Heart right ventricle (tissue), 16 donors: ENCODE measurements around the gene RYR3. TPM values are rescaled to one million over a fixed set of nuclear protein-coding genes. Genes with fewer than 3 reads are reported as not detected.

Experiments
- ATAC-seq, 8 donors: fragments of 200-7000 bp; cut with Tn5 transposase; one replicate each; pipeline ENCODE4 v1.9.1; 2020; ENCODE audit warnings: mild to moderate bottlenecking in 8 of 8, moderate library complexity in 8 of 8, moderate number of reproducible peaks in 1 of 8
- DNase-seq, 2 donors: peaks; one replicate each; pipeline ENCODE4 v3.0.0-alpha.2; 2020
- H3K27ac ChIP-seq, 10 donors: fragments of 200-600 bp; sonication (generic) in 2 of 10; one replicate each; pipeline versions ENCODE4 v1.5.0 to v1.8.0; 2020 to 2022; ENCODE audit warnings: mild to moderate bottlenecking in 3 of 10
- H3K27me3 ChIP-seq, 7 donors: fragments of 200-600 bp; one replicate each; pipeline ENCODE4 v1.8.0; 2021 to 2022; ENCODE audit warnings: mild to moderate bottlenecking in 2 of 7
- H3K36me3 ChIP-seq, 9 donors: fragments of 200-600 bp; sonication (generic) in 1 of 9; one replicate each; pipeline versions ENCODE4 v1.5.0 to v1.8.0; 2020 to 2022; ENCODE audit warnings: mild to moderate bottlenecking in 2 of 9
- H3K4me1 ChIP-seq, 9 donors: fragments of 200-600 bp; sonication (generic) in 1 of 9; one replicate each; pipeline versions ENCODE4 v1.5.0 to v1.8.0; 2020 to 2022; ENCODE audit warnings: mild to moderate bottlenecking in 4 of 9
- H3K4me3 ChIP-seq, 10 donors: fragments of 200-600 bp; sonication (generic) in 2 of 10; one replicate each; pipeline versions ENCODE4 v1.5.0 to v1.8.0; 2020 to 2022; ENCODE audit warnings: mild to moderate bottlenecking in 7 of 10, moderate library complexity in 2 of 10
- H3K9me3 ChIP-seq, 11 donors: fragments of 200-600 bp in 10 of 11; sonication (generic) in 2 of 11; one replicate each; pipeline versions ENCODE4 v1.5.0 to v1.8.0; 2013 to 2022; ENCODE audit warnings: mild to moderate bottlenecking in 2 of 11, control low read depth in 1 of 11, moderate library complexity in 1 of 11
- WGBS, 2 donors: extraction: QIAGEN DNeasy Blood & Tissue Kit; methylation state at CpG; one replicate each; pipeline ENCODE4 v1.1.7; 2013; ENCODE audit warnings: inconsistent platforms in 1 of 2; 5-methylcytosine and 5-hydroxymethylcytosine counted together
- intact Hi-C, 10 donors: fragments of 100-400 bp; cut with DNase I; formaldehyde crosslinking; loops; one replicate each; pipeline versions ENCODE4 v1.11.1 to v1.14.2; 2022
- polyA plus RNA-seq, 2 donors: library from polyadenylated mRNA; stranded (reverse); fragments of 200-250 nt; gene quantifications; one replicate each; pipeline ENCODE4 v1.2.3, GENCODE V29; 2013
- total RNA-seq, 10 donors: library from RNA; stranded (reverse); fragmentation: NEBNext Ultra II Directional in 3 of 10; extraction: Animal tissue kit (Norgen Biotek cat#: 25700) in 3 of 10; gene quantifications; one replicate each; pipeline versions ENCODE4 v1.2.1 to v1.2.4, GENCODE V29; 2021 to 2023
- TF ChIP-seq, protein P1 (sequence below), 9 donors: fragments of 200-600 bp; sonication (generic) in 2 of 9; IDR thresholded peaks; one replicate each; pipeline versions ENCODE4 v1.5.0 to v1.8.0; 2021 to 2022; ENCODE audit warnings: antibody characterized with exemption in 9 of 9, mild to moderate bottlenecking in 5 of 9, moderate library complexity in 1 of 9
- donor health status: Arrhythmogenic right ventricular cardiomyopathy.
- donor health status: ischemic (EF 13 %, LVEDD 7.1; RV severe dilation, severe dysfunction).
- donor health status: healthy with polysubstance abuse.
- donor health status: DM: no; HTN: yes; CAD: no.
- donor health status: DM: no; HTN: no; CAD: no.
- donor health status: ischemic (EF 25% LVEDD 6.9; RV normal size, moderate dysfunction).
- donor health status: ischemic (EF 25% LVEDD 5.7; RV mildly dilated, moderate dysfunction).
- donor health status: healthy.
- donor health status: DM: yes; HTN: yes; CAD: no.
- donor health status: Ischemic cardiomyopathy.
- donor health status: ischemic (EF 35%, LVEDD 5.7; RV mildly dilated, moderate dysfunction).
- donor health status: nonischemic (EF 11% LVEDD 7.7; RV severe dilation, severe dysfunction).
- donor health status: DM: yes; HTN: yes; CAD: no.
- donor health status: PGD.
- donor health status: ischemic (EF 29% LVEDD 5.4; RV normal size, mild dysfunction).
- donor health status: nonischemic (EF 23%, LVEDD 6.1; RV moderate dilation, normal function).

The RYR3 gene
- total and polyA plus RNA-seq, 12 donors: 0.02 to 1.00 (median 0.13) TPM; not detected in 2

DNA sequence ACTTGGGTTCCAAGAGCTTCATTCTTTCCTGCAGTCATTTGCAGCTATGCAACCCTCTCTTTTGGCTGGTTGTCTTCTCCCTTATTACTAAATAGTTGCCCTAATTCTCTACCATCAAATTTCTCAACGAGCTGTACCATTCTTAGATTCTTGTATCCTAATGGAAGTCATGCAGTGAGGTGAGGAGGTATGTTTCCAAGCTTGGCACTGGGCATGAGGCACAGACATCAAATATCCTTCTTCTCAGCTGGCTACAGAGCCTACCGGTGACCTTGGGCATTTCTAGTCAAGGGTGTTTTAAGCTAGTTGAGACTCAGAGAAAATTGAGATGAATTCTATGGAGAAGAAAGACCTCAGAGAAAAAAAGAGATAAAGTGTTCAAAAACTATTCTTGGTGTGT, 166.1 kb downstream of the RYR3 start:
- Histone ChIP-seq H3K36me3 (no peaks in the 10 kb centered on the region), H3K27ac (no peak overlapping the region), H3K9me3 (peaks cover 0 to 15% (median 0%) of the 10 kb centered on the region in 11 donors), H3K27me3 (no peaks in the 10 kb centered on the region), H3K4me3 (no peak overlapping the region), H3K4me1 (no peaks in the 10 kb centered on the region)
- TF ChIP-seq, protein P1, sequence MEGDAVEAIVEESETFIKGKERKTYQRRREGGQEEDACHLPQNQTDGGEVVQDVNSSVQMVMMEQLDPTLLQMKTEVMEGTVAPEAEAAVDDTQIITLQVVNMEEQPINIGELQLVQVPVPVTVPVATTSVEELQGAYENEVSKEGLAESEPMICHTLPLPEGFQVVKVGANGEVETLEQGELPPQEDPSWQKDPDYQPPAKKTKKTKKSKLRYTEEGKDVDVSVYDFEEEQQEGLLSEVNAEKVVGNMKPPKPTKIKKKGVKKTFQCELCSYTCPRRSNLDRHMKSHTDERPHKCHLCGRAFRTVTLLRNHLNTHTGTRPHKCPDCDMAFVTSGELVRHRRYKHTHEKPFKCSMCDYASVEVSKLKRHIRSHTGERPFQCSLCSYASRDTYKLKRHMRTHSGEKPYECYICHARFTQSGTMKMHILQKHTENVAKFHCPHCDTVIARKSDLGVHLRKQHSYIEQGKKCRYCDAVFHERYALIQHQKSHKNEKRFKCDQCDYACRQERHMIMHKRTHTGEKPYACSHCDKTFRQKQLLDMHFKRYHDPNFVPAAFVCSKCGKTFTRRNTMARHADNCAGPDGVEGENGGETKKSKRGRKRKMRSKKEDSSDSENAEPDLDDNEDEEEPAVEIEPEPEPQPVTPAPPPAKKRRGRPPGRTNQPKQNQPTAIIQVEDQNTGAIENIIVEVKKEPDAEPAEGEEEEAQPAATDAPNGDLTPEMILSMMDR (IDR thresholded peaks at IDR 0.05): no peak
- intact Hi-C loops: no loop called here
- DNase-seq (no peak), ATAC-seq (no peak)
- 80 to 83% methylated on average over 2 of the region's 2 CpGs for WGBS, 2 donors

DNA sequence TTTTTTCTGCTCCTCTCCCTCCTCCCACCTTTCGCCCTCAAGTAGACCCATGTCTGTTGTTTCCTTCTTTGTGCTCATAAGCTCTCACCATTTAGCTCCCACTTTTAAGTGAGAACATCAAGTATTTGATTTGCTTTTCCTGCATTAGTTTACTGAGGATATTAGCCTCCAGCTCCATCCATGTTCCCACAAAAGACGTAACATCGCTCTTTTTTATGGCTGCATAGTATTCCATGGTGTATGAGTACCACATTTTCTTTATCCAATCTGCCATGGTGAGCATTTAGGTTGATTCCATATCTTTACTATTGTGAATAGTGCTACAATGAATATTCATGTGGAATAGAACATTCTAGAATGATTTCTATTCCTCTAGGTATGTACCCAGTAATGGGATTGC, 178.6 kb downstream of the RYR3 start:
- no peak for DNase-seq
- intact Hi-C loops: no loop called here
- TF ChIP-seq, protein P1 (IDR thresholded peaks at IDR 0.05): no peak
- Histone ChIP-seq H3K36me3 (no peaks in the 10 kb centered on the region), H3K27me3 (no peaks in the 10 kb centered on the region), H3K4me3 (no peak overlapping the region), H3K4me1 (peaks cover 0 to 14% (median 0%) of the 10 kb centered on the region in 9 donors), H3K27ac (no peak overlapping the region), H3K9me3 (peaks cover 0 to 8% (median 0%) of the 10 kb centered on the region in 11 donors)
- WGBS, 2 donors: 93 to 97% methylated on average over 3 of the region's 3 CpGs
- ATAC-seq: no peak

DNA sequence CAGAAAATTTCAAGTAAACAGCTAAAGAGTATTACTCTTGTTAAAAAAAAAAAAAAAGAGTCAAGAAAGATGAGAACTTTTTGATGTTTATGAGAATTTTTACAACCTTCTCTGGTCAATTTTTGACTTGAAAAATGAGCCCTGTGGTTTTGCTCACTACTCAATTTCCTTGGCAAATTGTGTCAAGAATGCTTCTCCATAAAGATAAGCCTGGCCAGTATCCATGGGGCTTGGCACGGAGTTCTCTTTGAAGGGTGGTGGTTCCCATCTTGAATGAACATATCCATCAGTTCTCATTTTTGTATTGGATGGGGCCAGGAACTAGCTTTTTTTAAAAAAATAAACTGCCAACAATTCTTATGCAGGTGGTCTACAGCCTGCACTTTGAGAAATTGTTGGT, 179.9 kb downstream of the RYR3 start:
- Histone ChIP-seq H3K27ac (no peak overlapping the region), H3K27me3 (no peaks in the 10 kb centered on the region), H3K36me3 (no peaks in the 10 kb centered on the region), H3K4me3 (no peak overlapping the region), H3K9me3 (peaks cover 0 to 8% (median 0%) of the 10 kb centered on the region in 11 donors), H3K4me1 (peaks cover 0 to 14% (median 0%) of the 10 kb centered on the region in 9 donors)
- DNase-seq: peak in 1 of 2 donors; percentile 12
- 65 to 90% methylated on average over 1 of the region's 1 CpG for WGBS, 2 donors
- no peak for ATAC-seq
- intact Hi-C loops: no loop called here
- TF ChIP-seq, protein P1 (IDR thresholded peaks at IDR 0.05): no peak

DNA sequence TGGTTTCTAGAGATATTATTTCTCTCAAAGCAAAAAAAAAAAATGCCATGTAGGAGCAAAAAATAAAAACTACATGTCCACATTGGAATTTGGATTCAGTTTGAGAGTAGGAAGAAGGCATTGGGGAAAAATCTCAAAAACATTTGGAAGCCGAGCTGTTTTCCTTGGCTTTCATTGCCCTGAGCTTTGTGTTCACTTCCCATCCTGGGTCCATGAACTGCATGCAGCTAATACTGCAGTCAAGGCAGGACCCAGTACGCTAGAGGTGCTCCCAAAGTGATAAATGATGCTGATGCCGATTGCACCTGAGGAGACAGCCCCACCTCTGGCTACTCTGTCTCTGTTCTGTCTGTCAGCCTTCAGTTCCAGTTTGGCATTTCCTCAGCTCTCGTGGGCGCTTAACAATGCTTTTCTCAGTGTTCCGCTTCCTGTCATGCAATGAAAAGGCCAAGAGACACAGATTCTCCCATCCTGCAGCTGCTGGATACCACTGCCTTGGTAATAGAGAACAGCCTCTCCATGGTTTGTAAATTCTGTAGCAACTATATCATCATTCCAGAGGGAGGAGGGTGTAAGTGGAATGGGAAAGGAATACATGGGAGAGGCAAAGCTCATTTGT, 181.8 kb downstream of the RYR3 start:
- intact Hi-C loops: no loop called here
- H3K9me3 ChIP-seq: peaks cover 0 to 8% (median 0%) of the 10 kb centered on the region in 11 donors
- DNase-seq (peak in 1 of 2 donors; percentile 11), ATAC-seq (peak in 7 of 8 donors; percentile 35 to 79 (median 65))
- peak overlapping the region in 2 of 10 donors; percentile 25 to 42 for H3K27ac ChIP-seq
- no peak overlapping the region for H3K4me3 ChIP-seq
- H3K27me3 ChIP-seq: peaks cover 0 to 5% (median 0%) of the 10 kb centered on the region in 7 donors
- peaks cover 0 to 14% (median 0%) of the 10 kb centered on the region in 9 donors for H3K4me1 ChIP-seq
- no peaks in the 10 kb centered on the region for H3K36me3 ChIP-seq
- WGBS, 2 donors: 40 to 49% methylated on average over 6 of the region's 6 CpGs
- TF ChIP-seq, protein P1 (IDR thresholded peaks at IDR 0.05): no peak
